ENCODE data around the gene MBD5.

MBD5 gene

GRCh38 chr2:148237911-148238310 is 217.0 kb downstream of the MBD5 start:
- no peak for DNase-seq

GRCh38 chr2:148238561-148238960 is 217.7 kb downstream of the MBD5 start:
- no peak for DNase-seq

- no peak for DNase-seq
Measured at GRCh38 chr2:148240838-148241237, 219.9 kb downstream of the MBD5 start.

GRCh38 chr2:148244593-148245292 is 223.9 kb downstream of the MBD5 start:
- no peak for DNase-seq

GRCh38 chr2:148251993-148252392 is 231.1 kb downstream of the MBD5 start:
- DNase-seq = no peak

DNA sequence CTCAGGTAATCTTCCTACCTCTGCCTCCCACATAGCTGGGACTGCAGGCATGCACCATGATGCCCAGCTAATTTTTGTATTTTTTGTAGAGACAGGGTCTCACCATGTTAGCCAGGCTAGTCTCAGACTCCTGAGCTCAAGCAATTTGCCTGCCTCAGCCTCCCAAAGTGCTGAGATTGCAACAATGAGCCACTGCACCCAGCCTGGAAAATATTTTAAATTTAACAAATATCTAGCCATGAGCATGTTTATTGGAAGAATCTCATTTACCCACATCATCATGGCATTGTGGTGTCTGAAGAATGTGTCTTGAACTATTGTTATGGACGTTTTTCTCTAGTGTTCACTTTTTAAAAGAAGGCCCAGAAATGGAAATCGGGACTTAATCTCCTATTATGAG is 231.8 kb downstream of the MBD5 start:
- DNase-seq = no peak

DNA sequence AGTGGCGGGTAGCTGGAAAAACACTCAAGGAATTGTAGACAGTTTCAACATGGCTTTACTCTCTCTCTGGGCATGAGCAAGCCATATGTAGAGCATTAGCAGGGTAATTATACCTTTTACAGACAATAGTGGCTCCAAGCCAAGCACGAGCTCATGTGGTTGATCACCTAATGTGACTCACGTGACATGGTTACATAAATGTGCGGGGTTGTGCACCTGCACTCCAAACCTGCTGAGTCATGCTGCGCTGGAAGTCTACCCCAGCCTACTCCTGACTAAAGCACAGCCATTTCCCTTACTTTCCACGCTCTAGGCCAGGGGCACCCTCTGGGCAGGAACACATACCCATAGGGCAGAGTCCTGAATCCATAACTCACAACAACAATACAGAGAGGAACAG is 232.8 kb downstream of the MBD5 start:
- no peak for DNase-seq

DNA sequence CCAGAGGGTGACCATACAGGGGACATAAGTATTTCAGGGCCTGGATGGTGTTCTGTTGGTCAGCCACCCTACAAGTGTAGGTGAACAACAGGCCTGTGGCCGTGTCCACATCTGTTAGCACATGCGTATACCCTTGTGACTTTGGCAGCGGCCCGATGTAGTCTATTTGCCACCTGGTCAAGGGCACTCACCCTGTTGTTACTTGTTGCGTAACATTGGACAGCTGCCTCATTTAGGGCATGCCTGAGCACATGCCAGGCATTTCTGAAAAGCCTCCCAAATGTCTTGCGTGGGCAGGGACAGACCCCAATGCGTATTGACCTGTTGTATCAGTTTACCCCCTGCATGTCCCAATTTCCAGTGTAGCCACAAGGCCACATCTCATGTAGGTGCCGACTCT is 235.0 kb downstream of the MBD5 start:
- no peak for DNase-seq

- DNase-seq = no peak
Measured at GRCh38 chr2:148257276-148257675, 236.4 kb downstream of the MBD5 start.

GRCh38 chr2:148258124-148258523 is 237.2 kb downstream of the MBD5 start:
- no peak for DNase-seq

DNA sequence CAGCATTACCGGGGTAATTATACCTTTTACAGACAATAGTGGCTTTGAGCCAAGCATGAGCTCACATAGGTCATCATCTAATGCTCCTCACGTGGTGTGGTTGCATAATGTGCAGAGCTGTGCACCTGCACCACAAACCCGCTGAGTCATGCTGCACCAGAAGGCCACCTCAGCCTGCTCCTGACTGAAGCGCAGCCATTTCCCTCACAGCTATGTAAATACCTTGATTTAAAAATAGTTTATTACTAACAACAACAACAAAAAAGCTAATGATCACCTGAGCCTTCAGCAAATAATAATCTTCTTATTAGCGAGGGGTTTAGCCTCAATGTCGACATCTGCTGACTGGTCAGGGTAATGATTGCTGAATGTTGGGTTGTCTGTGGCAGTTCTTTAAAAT is 238.8 kb downstream of the MBD5 start:
- DNase-seq = no peak

DNA sequence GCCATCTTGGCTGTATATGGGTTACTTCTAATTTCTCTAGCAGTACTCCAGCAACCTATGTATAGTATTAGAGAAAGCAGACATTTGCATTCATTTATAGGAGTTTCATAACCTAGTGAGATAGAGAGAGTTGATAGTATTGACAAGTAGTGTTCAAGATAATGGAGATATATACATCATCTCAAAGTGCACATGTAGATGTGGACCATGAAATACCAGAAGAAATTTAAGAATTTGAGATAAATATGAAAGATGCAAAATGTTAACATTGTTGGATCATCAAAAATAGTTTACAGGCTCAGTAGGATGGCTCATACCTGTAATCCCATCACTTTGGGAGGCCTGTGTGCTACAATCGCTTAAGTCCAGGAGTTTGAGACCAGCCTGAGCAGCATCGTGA is 243.0 kb downstream of the MBD5 start:
- no peak for DNase-seq

DNA sequence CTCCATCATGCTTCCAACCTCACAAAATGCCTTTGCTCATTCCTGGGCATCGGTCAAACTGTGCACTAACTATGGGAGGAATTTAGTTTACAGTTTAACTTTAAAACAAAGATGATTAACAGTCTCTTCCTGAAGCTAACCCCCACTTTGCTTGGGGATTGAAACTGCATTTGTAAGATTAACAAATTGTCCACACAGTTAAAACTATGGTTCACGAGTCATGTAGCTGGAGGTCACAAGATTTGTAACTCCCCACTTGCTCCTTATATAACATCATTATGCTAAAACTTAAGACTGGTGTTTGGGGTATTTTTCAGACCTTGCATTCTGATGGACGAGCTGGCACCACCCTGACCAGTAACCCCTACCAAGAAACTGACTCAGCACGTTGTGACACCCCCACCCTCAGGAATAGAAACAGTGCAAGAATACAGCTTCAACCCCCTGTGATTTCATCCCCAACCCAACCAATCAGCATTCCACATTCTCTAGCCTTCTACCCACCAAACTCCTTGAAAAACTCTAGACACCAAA is 252.3 kb downstream of the MBD5 start:
- DNase-seq = no peak

GRCh38 chr2:148279216-148279615 is 258.3 kb downstream of the MBD5 start:
- no peak for DNase-seq

DNA sequence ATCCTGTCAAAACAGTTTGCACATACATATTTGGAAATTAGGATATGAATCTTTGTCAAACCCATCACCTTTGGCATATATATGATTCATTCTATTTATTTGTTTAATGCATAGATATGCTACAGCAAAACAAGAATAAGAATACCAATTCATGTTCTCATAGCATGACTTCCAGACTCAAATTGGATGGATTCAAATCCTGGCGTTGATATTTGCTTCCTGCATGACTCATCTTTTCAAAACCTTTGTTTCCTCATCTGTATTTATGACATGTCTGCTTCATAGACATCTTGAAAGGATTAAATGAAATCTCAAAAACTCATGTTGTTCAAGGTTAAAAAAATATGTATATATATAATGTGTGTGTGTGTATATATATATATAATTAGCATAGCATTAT is 261.3 kb downstream of the MBD5 start:
- no peak for DNase-seq

DNA sequence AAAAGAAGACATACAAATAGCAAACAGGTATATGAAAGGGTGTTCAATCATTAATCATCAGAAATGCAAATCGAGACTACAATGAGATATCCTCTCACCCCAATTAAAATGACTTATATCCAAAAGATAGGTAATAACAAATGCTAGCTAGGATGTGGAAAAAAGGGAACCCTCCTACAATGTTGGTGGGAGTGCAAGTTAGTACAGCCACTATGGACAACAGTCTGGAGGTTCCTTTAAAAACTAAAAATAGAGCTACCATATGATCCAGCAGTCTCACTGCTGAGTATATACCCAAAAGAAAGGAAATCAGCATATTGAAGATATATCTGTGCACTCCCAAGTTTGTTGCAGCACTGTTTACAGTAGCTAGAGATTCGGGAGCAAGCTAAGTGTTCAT is 271.5 kb downstream of the MBD5 start:
- no peak for DNase-seq

DNA sequence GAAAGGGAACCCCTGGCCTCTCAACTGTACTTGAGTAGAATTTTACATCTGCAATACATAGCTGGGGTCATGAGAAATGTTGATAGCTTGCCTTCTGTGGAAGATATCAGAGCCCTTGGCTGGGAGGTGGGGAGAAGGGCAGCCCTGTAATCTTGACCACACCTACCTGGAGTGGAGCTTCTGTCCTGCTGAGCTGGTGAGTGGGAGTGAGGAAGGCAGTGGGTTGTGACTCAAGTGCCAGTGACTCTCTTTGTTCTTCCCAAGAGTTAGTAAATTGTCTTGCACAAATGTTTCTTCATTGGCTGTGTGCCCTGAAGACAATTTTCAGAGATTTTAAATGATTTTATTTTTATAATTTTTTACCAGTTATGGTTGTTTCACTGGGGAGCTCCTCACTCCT is 277.3 kb downstream of the MBD5 start:
- DNase-seq = no peak

DNA sequence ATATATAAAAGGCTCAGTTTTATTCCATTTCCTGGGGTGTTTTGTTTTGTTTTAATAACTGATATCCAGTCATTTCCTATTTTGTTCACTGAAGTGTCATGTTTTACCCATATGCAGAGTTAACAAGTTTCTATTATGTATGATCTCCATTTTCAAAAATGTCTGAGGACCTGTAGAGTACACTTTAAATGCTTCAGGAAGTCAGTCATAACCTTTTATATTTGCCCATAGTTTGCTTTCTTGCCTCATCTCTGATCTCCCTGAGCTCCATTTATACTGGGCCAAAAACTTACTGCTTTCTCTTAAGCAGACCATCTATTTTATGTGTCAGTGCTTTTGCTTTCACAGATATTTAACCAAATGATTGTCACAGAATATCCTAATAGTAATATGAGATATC is 278.7 kb downstream of the MBD5 start:
- no peak for DNase-seq

GRCh38 chr2:148300544-148300943 is 279.7 kb downstream of the MBD5 start:
- DNase-seq = no peak

GRCh38 chr2:148301362-148301761 is 280.5 kb downstream of the MBD5 start:
- DNase-seq = no peak

- no peak for DNase-seq
Measured at GRCh38 chr2:148302526-148302925, 281.6 kb downstream of the MBD5 start.

DNA sequence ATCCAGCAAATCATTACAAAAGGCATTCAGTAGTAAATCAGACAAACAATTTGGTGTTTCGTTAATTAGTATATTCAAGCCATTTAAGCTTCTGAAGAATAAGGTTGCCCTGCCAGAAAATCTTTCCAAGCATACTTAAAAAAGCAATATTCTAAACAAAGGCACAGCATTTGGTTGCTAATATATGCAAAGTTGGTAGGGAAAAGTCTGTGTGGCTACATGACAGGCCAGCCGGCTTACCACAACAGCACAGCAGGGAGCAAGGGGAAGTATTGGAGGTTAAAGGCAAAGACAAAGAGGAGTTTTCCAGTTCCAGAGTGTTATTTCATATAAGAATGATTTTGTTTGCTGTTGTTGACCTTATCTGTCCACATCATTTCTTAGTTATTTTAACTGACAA is 282.3 kb downstream of the MBD5 start:
- no peak for DNase-seq

DNA sequence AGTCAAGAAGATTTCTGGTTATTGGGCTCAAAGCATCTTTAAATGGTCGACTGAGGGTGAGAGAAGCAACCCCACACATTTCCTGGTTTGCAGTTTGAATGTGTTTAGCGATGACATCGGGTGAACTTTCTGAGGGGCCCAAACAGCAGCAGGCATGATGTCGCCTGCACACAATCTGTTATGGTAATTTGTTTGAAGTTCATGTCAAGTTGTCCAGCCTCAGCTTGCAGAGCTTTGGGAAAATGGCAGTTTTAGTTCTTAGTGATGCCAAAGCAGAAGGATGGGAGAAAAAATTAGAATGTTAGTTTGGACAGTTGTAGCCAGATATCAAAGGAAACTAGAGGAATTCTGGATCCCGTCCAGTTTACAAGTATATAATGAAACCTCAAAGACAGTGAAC is 284.6 kb downstream of the MBD5 start:
- no peak for DNase-seq

- no peak for DNase-seq
Measured at GRCh38 chr2:148306027-148306426, 285.1 kb downstream of the MBD5 start.

DNA sequence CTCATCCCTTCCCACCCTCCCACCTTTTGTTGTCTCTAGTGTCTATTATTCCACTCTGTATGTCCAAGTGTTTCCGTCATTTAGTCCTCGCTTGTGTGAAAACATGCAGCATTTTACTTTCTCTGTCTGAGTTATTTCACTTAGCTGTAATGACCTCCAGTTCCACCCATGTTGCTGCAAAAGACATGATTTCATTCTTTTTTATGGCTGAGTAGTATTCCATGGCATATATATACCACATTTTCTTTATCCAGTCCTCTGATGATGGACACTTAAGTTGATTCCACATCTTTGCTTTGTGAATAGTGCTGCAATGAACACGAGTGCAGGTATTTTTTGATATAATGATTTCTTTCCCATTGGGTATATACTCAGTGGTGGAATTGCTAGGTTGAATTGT is 296.7 kb downstream of the MBD5 start:
- DNase-seq = no peak

Measured in stimulated activated CD4-positive, alpha-beta T cell treated with anti-CD3 and anti-CD28 coated beads, Interleukin-4, amount 100 ng/mL, for 4 hours (primary cell).